ENCODE data around the gene MTUS2.

GRCh38 chr13:29521336-29521735, 701.2 kb downstream of the MTUS2 start:
- TF ChIP-seq CTCF (IDR thresholded peaks at IDR 0.05; ENCODE audit: poor library complexity), result no peak
- TF ChIP-seq EZH2phosphoT487 (IDR thresholded peaks at IDR 0.05; ENCODE audit: low read depth, severe bottlenecking, unreplicated experiment), result no peak

All from hepatocyte (in vitro differentiated cells).